SK-N-SH treated with all-trans-retinoic acid at 6 μM for 48 hours (cell line): ENCODE results near the gene PLXNB1.
"Not testable (repeated sequence)": the region's sequence is repeated elsewhere in the genome, so short reads cannot be mapped to it uniquely, and the experiment has no call there.

Source experiments
- ATAC-seq: fragments of 200-7000 bp; cut with Tn5 transposase; 3 replicates; pipeline ENCODE4 v1.9.1; 2020; ENCODE audit warnings: mild to moderate bottlenecking, moderate library complexity
- BACH2 ChIP-seq: fragments of 250-450 bp; sonication (Bioruptor Pico); IDR thresholded peaks from 2 replicates; pipeline ENCODE4 v1.9.0; 2021; ENCODE audit warnings: mild to moderate bottlenecking, borderline replicate concordance
- CREB5 ChIP-seq: fragments of 250-450 bp; sonication (Bioruptor Pico); IDR thresholded peaks from 2 replicates; pipeline ENCODE4 v1.5.1; 2020; ENCODE audit warnings: low read depth, mild to moderate bottlenecking, moderate library complexity
- CSDC2 ChIP-seq: fragments of 250-450 bp; sonication (Bioruptor Pico); IDR thresholded peaks from 2 replicates; pipeline ENCODE4 v1.5.0; 2020; ENCODE audit warnings: mild to moderate bottlenecking, moderate library complexity
- CSRNP3 ChIP-seq: fragments of 250-450 bp; sonication (Bioruptor Pico); IDR thresholded peaks from 2 replicates; pipeline ENCODE4 v1.5.1; 2021; ENCODE audit warnings: mild to moderate bottlenecking, moderate library complexity
- ESRRG ChIP-seq: fragments of 250-450 bp; sonication (Bioruptor Pico); IDR thresholded peaks from 2 replicates; pipeline ENCODE4 v1.6.1; 2021; ENCODE audit warnings: mild to moderate bottlenecking
- GLIS3 ChIP-seq: fragments of 250-450 bp; sonication (Bioruptor Pico); IDR thresholded peaks from 2 replicates; pipeline ENCODE4 v1.5.0; 2020; ENCODE audit warnings: mild to moderate bottlenecking, moderate library complexity
- ISL1 ChIP-seq: fragments of 250-450 bp; sonication (Bioruptor Pico); IDR thresholded peaks from 2 replicates; pipeline ENCODE4 v2.1.2; 2022; ENCODE audit warnings: mild to moderate bottlenecking, moderate library complexity
- OSR1 ChIP-seq: fragments of 250-450 bp; sonication (Bioruptor Pico); IDR thresholded peaks from 2 replicates; pipeline ENCODE4 v1.8.0; 2022; ENCODE audit warnings: moderate library complexity, mild to moderate bottlenecking, inconsistent platforms
- PATZ1 ChIP-seq: fragments of 250-450 bp; sonication (Bioruptor Pico); IDR thresholded peaks from 2 replicates; pipeline ENCODE4 v1.8.0; 2020; ENCODE audit warnings: mild to moderate bottlenecking, moderate library complexity, borderline replicate concordance
- RARB ChIP-seq: fragments of 250-450 bp; sonication (Bioruptor Pico); IDR thresholded peaks from 2 replicates; pipeline ENCODE4 v1.8.0; 2021; ENCODE audit warnings: mild to moderate bottlenecking, moderate library complexity
- SNAI2 ChIP-seq: fragments of 250-450 bp; sonication (Bioruptor Pico); IDR thresholded peaks from 2 replicates; pipeline ENCODE4 v1.5.0; 2020; ENCODE audit warnings: mild to moderate bottlenecking, moderate library complexity
- TCF4 ChIP-seq: fragments of 250-450 bp; sonication (Bioruptor Pico); IDR thresholded peaks from 2 replicates; pipeline ENCODE4 v1.8.0; 2021; ENCODE audit warnings: mild to moderate bottlenecking, moderate library complexity, borderline replicate concordance
- TOX ChIP-seq: fragments of 250-450 bp; sonication (Bioruptor Pico); IDR thresholded peaks from 2 replicates; pipeline ENCODE4 v1.8.0; 2021; ENCODE audit warnings: mild to moderate bottlenecking, moderate library complexity, borderline replicate concordance
- TSHZ2 ChIP-seq: fragments of 250-450 bp; sonication (Bioruptor Pico); IDR thresholded peaks from 2 replicates; pipeline ENCODE4 v1.5.0; 2020; ENCODE audit warnings: mild to moderate bottlenecking, moderate library complexity
- ZC3H10 ChIP-seq: fragments of 250-450 bp; sonication (Bioruptor Pico); IDR thresholded peaks from 2 replicates; pipeline ENCODE4 v1.5.1; 2021; ENCODE audit warnings: mild to moderate bottlenecking, moderate library complexity
- ZFP3 ChIP-seq: fragments of 250-450 bp; sonication (Bioruptor Pico); IDR thresholded peaks from 2 replicates; pipeline ENCODE4 v1.5.0; 2020; ENCODE audit warnings: mild to moderate bottlenecking, moderate library complexity
- ZFP30 ChIP-seq: fragments of 450-650 bp; formaldehyde crosslinking; IDR thresholded peaks from 2 replicates; pipeline ENCODE4 v1.5.0; 2022; ENCODE audit warnings: mild to moderate bottlenecking, moderate library complexity
- ZNF565 ChIP-seq: fragments of 450-650 bp; formaldehyde crosslinking; conservative IDR thresholded peaks from 2 replicates; pipeline ENCODE4 v1.5.0; 2020; ENCODE audit warnings: low read depth, mild to moderate bottlenecking, moderate library complexity

PLXNB1 gene

GRCh38 chr3:48403533-48404439, 26.1 kb downstream of the PLXNB1 start:
- ATAC-seq: no peak

GRCh38 chr3:48402907-48403306, 27.0 kb downstream of the PLXNB1 start:
- no peak for ATAC-seq
- TF ChIP-seq ZFP30 (CRISPR knock-in tag): no peak
- no peak for TF ChIP-seq CREB5
- no peak for TF ChIP-seq BACH2 (CRISPR knock-in tag)

More at GRCh38 chr3:48403533-48404439, 26.1 kb downstream of the PLXNB1 start:
- TF ChIP-seq GLIS3 (CRISPR knock-in tag): no peak
- TF ChIP-seq ZFP3 (CRISPR knock-in tag): no peak
- no peak for TF ChIP-seq CSRNP3 (CRISPR knock-in tag)
- TF ChIP-seq ZNF565: no peak
- no peak for TF ChIP-seq SNAI2 (CRISPR knock-in tag)
- TF ChIP-seq RARB (CRISPR knock-in tag): no peak
- TF ChIP-seq ISL1: no peak
- TF ChIP-seq CSDC2 (CRISPR knock-in tag): no peak
- no peak for TF ChIP-seq ESRRG (CRISPR knock-in tag)
- TF ChIP-seq TSHZ2 (CRISPR knock-in tag): no peak
- TF ChIP-seq TCF4 (CRISPR knock-in tag): no peak
- TF ChIP-seq ZC3H10: no peak
- no peak for TF ChIP-seq PATZ1 (CRISPR knock-in tag)

- TF ChIP-seq CREB5 (no peak), CSDC2 (CRISPR knock-in tag) (no peak), PATZ1 (CRISPR knock-in tag) (peak; percentile 53; the same call in 1 of the 2 replicates), TSHZ2 (CRISPR knock-in tag) (no peak), ZFP3 (CRISPR knock-in tag) (no peak), BACH2 (CRISPR knock-in tag) (no peak), ISL1 (no peak), OSR1 (CRISPR knock-in tag) (no peak), TOX (CRISPR knock-in tag) (no peak)
- peak; percentile 71 for ATAC-seq
Observed at GRCh38 chr3:48402281-48402732, 27.6 kb downstream of the PLXNB1 start.

- ATAC-seq: not testable (repeated sequence)
Observed at GRCh38 chr3:48401434-48401901, 28.4 kb downstream of the PLXNB1 start.
